Measurements from ENCODE around the gene FASN. TPM values are rescaled to one million over a fixed set of nuclear protein-coding genes. Genes with fewer than 3 reads are reported as not detected.

The FASN gene
- total and polyA plus RNA-seq, 2 of the 13 experiments (the other 11 are each of a cell fraction or from before 2014, with no cell fraction given), result 51.7 to 101 TPM

DNA sequence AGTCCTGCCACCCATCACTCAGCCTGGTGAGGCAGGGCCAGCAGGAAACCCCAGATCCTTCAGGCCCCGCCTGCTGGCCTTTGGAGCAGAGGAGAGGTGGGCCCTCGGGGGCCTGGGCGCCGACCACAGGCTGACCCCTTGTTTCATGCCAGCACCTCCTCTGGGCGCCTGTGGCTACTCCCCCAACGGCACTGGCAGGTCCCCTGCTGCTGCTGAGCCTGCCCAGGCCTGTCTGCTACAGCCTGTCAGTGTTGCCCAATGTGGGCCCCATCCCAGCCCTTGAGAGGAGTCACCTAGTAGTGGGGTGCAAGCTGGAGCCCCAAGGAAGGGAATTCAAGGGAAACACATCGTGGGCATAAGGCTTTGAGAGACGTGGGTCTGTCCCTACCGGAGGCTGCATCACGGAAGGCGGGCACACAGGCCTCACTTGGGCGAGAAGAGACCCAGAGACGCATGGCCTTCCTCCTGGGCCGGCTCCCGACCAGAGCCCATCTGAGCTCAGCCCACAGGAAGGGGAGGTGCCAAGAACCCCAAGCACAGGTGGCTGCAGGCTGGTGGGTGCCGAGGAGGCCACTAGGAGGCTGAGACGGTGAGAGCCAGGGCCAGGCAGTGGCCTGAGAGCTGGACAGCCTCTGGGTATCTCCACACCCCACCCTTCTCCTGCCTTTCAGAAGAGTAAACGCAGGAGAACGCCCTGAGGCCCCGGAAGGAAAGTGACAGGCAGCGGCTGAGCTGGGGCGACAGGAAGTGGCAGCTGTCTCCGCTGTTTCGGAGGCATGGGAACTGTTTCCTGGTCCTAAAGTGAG lies 8.0 kb upstream of the FASN start (continued):
- TF ChIP-seq ZNF780A (CRISPR knock-in tag; IDR thresholded peaks at IDR 0.05) (no peak; the same call in 1 of the 2 replicates), NFE2 (CRISPR knock-in tag; IDR thresholded peaks at IDR 0.05) (no peak), GZF1 (CRISPR knock-in tag; IDR thresholded peaks at IDR 0.05) (no peak), ZNF446 (CRISPR knock-in tag; IDR thresholded peaks at IDR 0.05) (0 out of 2 replicates have a peak, but pooled peaks have one; percentile 57), ZNF17 (CRISPR knock-in tag; IDR thresholded peaks at IDR 0.05) (no peak), SIX1 (CRISPR knock-in tag; IDR thresholded peaks at IDR 0.05; ENCODE audit: borderline replicate concordance) (no peak), TGIF2 (CRISPR knock-in tag; IDR thresholded peaks at IDR 0.05) (peak; percentile 87), CC2D1A (CRISPR knock-in tag; IDR thresholded peaks at IDR 0.05) (no peak), ZSCAN31 (CRISPR knock-in tag; IDR thresholded peaks at IDR 0.05; ENCODE audit: low read depth) (peak; percentile 86), TCF12 (IDR thresholded peaks at IDR 0.05) (no peak), TCF12 (CRISPR knock-in tag; IDR thresholded peaks at IDR 0.05) (peak; percentile 60; the same call in 1 of the 2 replicates), SMARCC2 (IDR thresholded peaks at IDR 0.05) (no peak), RAD51 (IDR thresholded peaks at IDR 0.05; ENCODE audit: borderline replicate concordance) (no peak), POLR2A (IDR thresholded peaks at IDR 0.05; ENCODE audit: insufficient read depth in 1 of 2, low read depth in 2 of 2, low read length in 2 of 2) (peak in 1 of 2 experiments; percentile 94; a peak in 2 of 4 replicates)
- TF ChIP-seq, protein P1, sequence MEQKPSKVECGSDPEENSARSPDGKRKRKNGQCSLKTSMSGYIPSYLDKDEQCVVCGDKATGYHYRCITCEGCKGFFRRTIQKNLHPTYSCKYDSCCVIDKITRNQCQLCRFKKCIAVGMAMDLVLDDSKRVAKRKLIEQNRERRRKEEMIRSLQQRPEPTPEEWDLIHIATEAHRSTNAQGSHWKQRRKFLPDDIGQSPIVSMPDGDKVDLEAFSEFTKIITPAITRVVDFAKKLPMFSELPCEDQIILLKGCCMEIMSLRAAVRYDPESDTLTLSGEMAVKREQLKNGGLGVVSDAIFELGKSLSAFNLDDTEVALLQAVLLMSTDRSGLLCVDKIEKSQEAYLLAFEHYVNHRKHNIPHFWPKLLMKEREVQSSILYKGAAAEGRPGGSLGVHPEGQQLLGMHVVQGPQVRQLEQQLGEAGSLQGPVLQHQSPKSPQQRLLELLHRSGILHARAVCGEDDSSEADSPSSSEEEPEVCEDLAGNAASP (CRISPR knock-in tag; IDR thresholded peaks at IDR 0.05; ENCODE audit: borderline replicate concordance), result 0 out of 2 replicates have a peak, but pooled peaks have one; percentile 11
- TF ChIP-seq, protein P2, sequence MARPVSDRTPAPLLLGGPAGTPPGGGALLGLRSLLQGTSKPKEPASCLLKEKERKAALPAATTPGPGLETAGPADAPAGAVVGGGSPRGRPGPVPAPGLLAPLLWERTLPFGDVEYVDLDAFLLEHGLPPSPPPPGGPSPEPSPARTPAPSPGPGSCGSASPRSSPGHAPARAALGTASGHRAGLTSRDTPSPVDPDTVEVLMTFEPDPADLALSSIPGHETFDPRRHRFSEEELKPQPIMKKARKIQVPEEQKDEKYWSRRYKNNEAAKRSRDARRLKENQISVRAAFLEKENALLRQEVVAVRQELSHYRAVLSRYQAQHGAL (CRISPR knock-in tag; IDR thresholded peaks at IDR 0.05; ENCODE audit: not compliant biosample characterization), result peak; percentile 66
- TF ChIP-seq, protein P3, sequence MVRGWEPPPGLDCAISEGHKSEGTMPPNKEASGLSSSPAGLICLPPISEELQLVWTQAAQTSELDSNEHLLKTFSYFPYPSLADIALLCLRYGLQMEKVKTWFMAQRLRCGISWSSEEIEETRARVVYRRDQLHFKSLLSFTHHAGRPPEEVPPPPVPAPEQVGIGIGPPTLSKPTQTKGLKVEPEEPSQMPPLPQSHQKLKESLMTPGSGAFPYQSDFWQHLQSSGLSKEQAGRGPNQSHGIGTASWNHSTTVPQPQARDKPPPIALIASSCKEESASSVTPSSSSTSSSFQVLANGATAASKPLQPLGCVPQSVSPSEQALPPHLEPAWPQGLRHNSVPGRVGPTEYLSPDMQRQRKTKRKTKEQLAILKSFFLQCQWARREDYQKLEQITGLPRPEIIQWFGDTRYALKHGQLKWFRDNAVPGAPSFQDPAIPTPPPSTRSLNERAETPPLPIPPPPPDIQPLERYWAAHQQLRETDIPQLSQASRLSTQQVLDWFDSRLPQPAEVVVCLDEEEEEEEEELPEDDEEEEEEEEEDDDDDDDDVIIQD (CRISPR knock-in tag; IDR thresholded peaks at IDR 0.05; ENCODE audit: low read depth), result no peak; the same call in 1 of the 2 replicates
- TF ChIP-seq, protein P4, sequence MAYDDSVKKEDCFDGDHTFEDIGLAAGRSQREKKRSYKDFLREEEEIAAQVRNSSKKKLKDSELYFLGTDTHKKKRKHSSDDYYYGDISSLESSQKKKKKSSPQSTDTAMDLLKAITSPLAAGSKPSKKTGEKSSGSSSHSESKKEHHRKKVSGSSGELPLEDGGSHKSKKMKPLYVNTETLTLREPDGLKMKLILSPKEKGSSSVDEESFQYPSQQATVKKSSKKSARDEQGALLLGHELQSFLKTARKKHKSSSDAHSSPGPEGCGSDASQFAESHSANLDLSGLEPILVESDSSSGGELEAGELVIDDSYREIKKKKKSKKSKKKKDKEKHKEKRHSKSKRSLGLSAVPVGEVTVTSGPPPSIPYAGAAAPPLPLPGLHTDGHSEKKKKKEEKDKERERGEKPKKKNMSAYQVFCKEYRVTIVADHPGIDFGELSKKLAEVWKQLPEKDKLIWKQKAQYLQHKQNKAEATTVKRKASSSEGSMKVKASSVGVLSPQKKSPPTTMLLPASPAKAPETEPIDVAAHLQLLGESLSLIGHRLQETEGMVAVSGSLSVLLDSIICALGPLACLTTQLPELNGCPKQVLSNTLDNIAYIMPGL (CRISPR knock-in tag; IDR thresholded peaks at IDR 0.05; ENCODE audit: borderline replicate concordance in 1 of 2, low read depth in 1 of 2), result peak; percentile 94 to 97
- TF ChIP-seq, protein P5, sequence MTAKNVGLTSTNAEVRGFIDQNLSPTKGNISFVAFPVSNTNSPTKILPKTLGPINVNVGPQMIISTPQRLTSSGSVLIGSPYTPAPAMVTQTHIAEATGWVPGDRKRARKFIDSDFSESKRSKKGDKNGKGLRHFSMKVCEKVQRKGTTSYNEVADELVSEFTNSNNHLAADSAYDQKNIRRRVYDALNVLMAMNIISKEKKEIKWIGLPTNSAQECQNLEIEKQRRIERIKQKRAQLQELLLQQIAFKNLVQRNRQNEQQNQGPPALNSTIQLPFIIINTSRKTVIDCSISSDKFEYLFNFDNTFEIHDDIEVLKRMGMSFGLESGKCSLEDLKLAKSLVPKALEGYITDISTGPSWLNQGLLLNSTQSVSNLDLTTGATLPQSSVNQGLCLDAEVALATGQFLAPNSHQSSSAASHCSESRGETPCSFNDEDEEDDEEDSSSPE (CRISPR knock-in tag; IDR thresholded peaks at IDR 0.05), result peak; percentile 50
- TF ChIP-seq, protein P6, sequence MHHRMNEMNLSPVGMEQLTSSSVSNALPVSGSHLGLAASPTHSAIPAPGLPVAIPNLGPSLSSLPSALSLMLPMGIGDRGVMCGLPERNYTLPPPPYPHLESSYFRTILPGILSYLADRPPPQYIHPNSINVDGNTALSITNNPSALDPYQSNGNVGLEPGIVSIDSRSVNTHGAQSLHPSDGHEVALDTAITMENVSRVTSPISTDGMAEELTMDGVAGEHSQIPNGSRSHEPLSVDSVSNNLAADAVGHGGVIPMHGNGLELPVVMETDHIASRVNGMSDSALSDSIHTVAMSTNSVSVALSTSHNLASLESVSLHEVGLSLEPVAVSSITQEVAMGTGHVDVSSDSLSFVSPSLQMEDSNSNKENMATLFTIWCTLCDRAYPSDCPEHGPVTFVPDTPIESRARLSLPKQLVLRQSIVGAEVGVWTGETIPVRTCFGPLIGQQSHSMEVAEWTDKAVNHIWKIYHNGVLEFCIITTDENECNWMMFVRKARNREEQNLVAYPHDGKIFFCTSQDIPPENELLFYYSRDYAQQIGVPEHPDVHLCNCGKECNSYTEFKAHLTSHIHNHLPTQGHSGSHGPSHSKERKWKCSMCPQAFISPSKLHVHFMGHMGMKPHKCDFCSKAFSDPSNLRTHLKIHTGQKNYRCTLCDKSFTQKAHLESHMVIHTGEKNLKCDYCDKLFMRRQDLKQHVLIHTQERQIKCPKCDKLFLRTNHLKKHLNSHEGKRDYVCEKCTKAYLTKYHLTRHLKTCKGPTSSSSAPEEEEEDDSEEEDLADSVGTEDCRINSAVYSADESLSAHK (CRISPR knock-in tag; IDR thresholded peaks at IDR 0.05; ENCODE audit: borderline replicate concordance), result no peak

Data from HepG2 (cell line).